Activated CD8-positive, alpha-beta memory T cell treated with anti-CD3 and anti-CD28 coated beads, Interleukin-2, amount 10 ng/mL, durations not matched to agents 7 days and 5 days (primary cell): ENCODE data around the gene KIAA1328. TPM values are rescaled to one million over a fixed set of nuclear protein-coding genes. Genes with fewer than 3 reads are reported as not detected.

ENCODE experiments used
- ATAC-seq: fragments of 150-1000 bp; cut with Tn5 transposase; one replicate; pipeline ENCODE4 v1.10.0; 2021; ENCODE audit warnings: moderate library complexity
- CTCF ChIA-PET: fragments of 350-600 bp; sonication (Branson Sonifier 250); formaldehyde crosslinking; loops from one replicate; lab custom pipeline; 2021; ENCODE audit warnings: antibody characterized with exemption; lab: Charles Lee
- DNase-seq: peaks from one replicate; pipeline ENCODE4 v3.0.0-alpha.2; 2020
- H3K27ac Mint-ChIP-seq: one replicate; pipeline ENCODE4 v1.8.0; 2021; ENCODE audit warnings: mild to moderate bottlenecking, mixed read lengths
- H3K27me3 Mint-ChIP-seq: one replicate; pipeline ENCODE4 v1.8.0; 2021; ENCODE audit warnings: mixed read lengths
- H3K36me3 Mint-ChIP-seq: one replicate; pipeline ENCODE4 v1.8.0; 2021; ENCODE audit warnings: mild to moderate bottlenecking, mixed read lengths
- H3K4me1 Mint-ChIP-seq: one replicate; pipeline ENCODE4 v1.8.0; 2021; ENCODE audit warnings: mixed read lengths
- H3K4me3 Mint-ChIP-seq: one replicate; pipeline ENCODE4 v1.8.0; 2021; ENCODE audit warnings: mild to moderate bottlenecking, moderate library complexity, mixed read lengths
- H3K9me3 Mint-ChIP-seq: one replicate; pipeline ENCODE4 v1.8.0; 2022; ENCODE audit warnings: low read depth, mixed read lengths
- total RNA-seq, 2 experiments: library from RNA; stranded (reverse); gene quantifications; one replicate each; pipeline ENCODE4 v1.2.3, GENCODE V29; 2021

KIAA1328 gene
- total RNA-seq, 2 experiments from 2014 or later = 8.6 to 11.2 TPM

GRCh38 chr18:37243741-37244140 lies 414.8 kb downstream of the KIAA1328 start:
- peaks cover 2% of the 10 kb centered on the region for H3K4me1 Mint-ChIP-seq
- no peak for DNase-seq
- no peaks in the 10 kb centered on the region for H3K36me3 Mint-ChIP-seq
- no peaks in the 10 kb centered on the region for H3K9me3 Mint-ChIP-seq
- ATAC-seq = no peak
- no peak overlapping the region for H3K4me3 Mint-ChIP-seq
- H3K27me3 Mint-ChIP-seq = peaks cover 36% of the 10 kb centered on the region
- no peak overlapping the region for H3K27ac Mint-ChIP-seq
- CTCF ChIA-PET = no interaction called here

GRCh38 chr18:37244618-37245017 lies 415.7 kb downstream of the KIAA1328 start:
- CTCF ChIA-PET = no interaction called here
- H3K4me1 Mint-ChIP-seq = peaks cover 2% of the 10 kb centered on the region
- no peak overlapping the region for H3K27ac Mint-ChIP-seq
- peaks cover 30% of the 10 kb centered on the region for H3K27me3 Mint-ChIP-seq
- ATAC-seq (no peak), DNase-seq (no peak)
- no peaks in the 10 kb centered on the region for H3K36me3 Mint-ChIP-seq
- H3K4me3 Mint-ChIP-seq = no peak overlapping the region
- H3K9me3 Mint-ChIP-seq = no peaks in the 10 kb centered on the region

GRCh38 chr18:37246779-37247340 lies 417.9 kb downstream of the KIAA1328 start:
- no peaks in the 10 kb centered on the region for H3K9me3 Mint-ChIP-seq
- CTCF ChIA-PET = no interaction called here
- peaks cover 2% of the 10 kb centered on the region for H3K4me1 Mint-ChIP-seq
- no peak for ATAC-seq
- no peak overlapping the region for H3K4me3 Mint-ChIP-seq
- no peak overlapping the region for H3K27ac Mint-ChIP-seq
- H3K27me3 Mint-ChIP-seq = peaks cover 38% of the 10 kb centered on the region
- no peaks in the 10 kb centered on the region for H3K36me3 Mint-ChIP-seq
- no peak for DNase-seq

- DNase-seq (no peak), ATAC-seq (no peak)
- Mint-ChIP-seq H3K27me3 (peaks cover 40% of the 10 kb centered on the region), H3K9me3 (no peaks in the 10 kb centered on the region), H3K36me3 (no peaks in the 10 kb centered on the region), H3K27ac (no peak overlapping the region), H3K4me1 (peaks cover 2% of the 10 kb centered on the region), H3K4me3 (no peak overlapping the region)
- CTCF ChIA-PET = no interaction called here
Measured at GRCh38 chr18:37247497-37248161, 418.7 kb downstream of the KIAA1328 start.

GRCh38 chr18:37248281-37248680 lies 419.4 kb downstream of the KIAA1328 start:
- Mint-ChIP-seq H3K9me3 (no peaks in the 10 kb centered on the region), H3K4me3 (no peak overlapping the region), H3K27ac (no peak overlapping the region), H3K27me3 (peaks cover 43% of the 10 kb centered on the region), H3K4me1 (peaks cover 2% of the 10 kb centered on the region), H3K36me3 (no peaks in the 10 kb centered on the region)
- ATAC-seq = no peak
- CTCF ChIA-PET = no interaction called here
- DNase-seq = no peak

- no peaks in the 10 kb centered on the region for H3K4me1 Mint-ChIP-seq
- CTCF ChIA-PET = no interaction called here
- H3K27ac Mint-ChIP-seq = no peak overlapping the region
- no peak for DNase-seq
- no peaks in the 10 kb centered on the region for H3K9me3 Mint-ChIP-seq
- ATAC-seq = no peak
- H3K36me3 Mint-ChIP-seq = no peaks in the 10 kb centered on the region
- H3K27me3 Mint-ChIP-seq = peaks cover 35% of the 10 kb centered on the region
- no peak overlapping the region for H3K4me3 Mint-ChIP-seq
Measured at GRCh38 chr18:37249171-37249886, 420.4 kb downstream of the KIAA1328 start.

GRCh38 chr18:37249895-37250618 lies 421.1 kb downstream of the KIAA1328 start:
- CTCF ChIA-PET = no interaction called here
- DNase-seq = no peak

GRCh38 chr18:37251679-37252078 lies 422.8 kb downstream of the KIAA1328 start:
- H3K36me3 Mint-ChIP-seq = no peaks in the 10 kb centered on the region
- H3K27ac Mint-ChIP-seq = no peak overlapping the region
- H3K9me3 Mint-ChIP-seq = no peaks in the 10 kb centered on the region
- DNase-seq (no peak), ATAC-seq (no peak)
- H3K4me1 Mint-ChIP-seq = no peaks in the 10 kb centered on the region
- H3K4me3 Mint-ChIP-seq = no peak overlapping the region
- peaks cover 40% of the 10 kb centered on the region for H3K27me3 Mint-ChIP-seq
- CTCF ChIA-PET = no interaction called here

More at GRCh38 chr18:37249895-37250618, 421.1 kb downstream of the KIAA1328 start:
- no peak overlapping the region for H3K4me3 Mint-ChIP-seq
- H3K27me3 Mint-ChIP-seq = peaks cover 36% of the 10 kb centered on the region
- ATAC-seq = no peak
- H3K27ac Mint-ChIP-seq = no peak overlapping the region
- H3K36me3 Mint-ChIP-seq = no peaks in the 10 kb centered on the region
- no peaks in the 10 kb centered on the region for H3K9me3 Mint-ChIP-seq
- H3K4me1 Mint-ChIP-seq = no peaks in the 10 kb centered on the region

- Mint-ChIP-seq H3K27ac (no peak overlapping the region), H3K27me3 (peaks cover 43% of the 10 kb centered on the region), H3K4me3 (no peak overlapping the region)
Measured at GRCh38 chr18:37252342-37252741, 423.4 kb downstream of the KIAA1328 start.

GRCh38 chr18:37252854-37253393 lies 424.0 kb downstream of the KIAA1328 start:
- H3K4me3 Mint-ChIP-seq = no peak overlapping the region
- DNase-seq (no peak), ATAC-seq (no peak)
- no peak overlapping the region for H3K27ac Mint-ChIP-seq
- no peaks in the 10 kb centered on the region for H3K36me3 Mint-ChIP-seq
- no peaks in the 10 kb centered on the region for H3K9me3 Mint-ChIP-seq
- peaks cover 43% of the 10 kb centered on the region for H3K27me3 Mint-ChIP-seq
- no peaks in the 10 kb centered on the region for H3K4me1 Mint-ChIP-seq
- CTCF ChIA-PET = no interaction called here

More at GRCh38 chr18:37252342-37252741, 423.4 kb downstream of the KIAA1328 start:
- CTCF ChIA-PET = no interaction called here
- no peaks in the 10 kb centered on the region for H3K4me1 Mint-ChIP-seq
- no peaks in the 10 kb centered on the region for H3K9me3 Mint-ChIP-seq
- no peaks in the 10 kb centered on the region for H3K36me3 Mint-ChIP-seq
- no peak for DNase-seq
- no peak for ATAC-seq

GRCh38 chr18:37253394-37254235 lies 424.7 kb downstream of the KIAA1328 start:
- no peak for ATAC-seq
- Mint-ChIP-seq H3K4me3 (no peak overlapping the region), H3K27me3 (peaks cover 43% of the 10 kb centered on the region), H3K27ac (no peak overlapping the region), H3K9me3 (no peaks in the 10 kb centered on the region), H3K4me1 (no peaks in the 10 kb centered on the region), H3K36me3 (no peaks in the 10 kb centered on the region)
- DNase-seq = no peak
- CTCF ChIA-PET = no interaction called here

GRCh38 chr18:37254236-37254754 lies 425.4 kb downstream of the KIAA1328 start:
- H3K36me3 Mint-ChIP-seq = no peaks in the 10 kb centered on the region
- no peak overlapping the region for H3K27ac Mint-ChIP-seq
- no peaks in the 10 kb centered on the region for H3K9me3 Mint-ChIP-seq
- H3K4me1 Mint-ChIP-seq = no peaks in the 10 kb centered on the region
- H3K4me3 Mint-ChIP-seq = no peak overlapping the region
- ATAC-seq = no peak
- peaks cover 43% of the 10 kb centered on the region for H3K27me3 Mint-ChIP-seq
- DNase-seq = no peak
- CTCF ChIA-PET = no interaction called here
